Suprapubic skin (tissue), 4 donors: Measurements from ENCODE around the gene CHDH. TPM values are rescaled to one million over a fixed set of nuclear protein-coding genes. Genes with fewer than 3 reads are reported as not detected.

Experiments used
- DNase-seq, 2 donors: peaks; one replicate each; pipeline ENCODE4 v3.0.0-alpha.2; 2019; ENCODE audit warnings: low spot score in 2 of 2
- H3K27ac ChIP-seq: fragments of 200-600 bp; sonication (generic); one replicate; pipeline ENCODE4 v1.5.1; 2019
- H3K27me3 ChIP-seq: fragments of 200-600 bp; sonication (generic); one replicate; pipeline ENCODE4 v1.5.1; 2019
- H3K36me3 ChIP-seq: fragments of 200-600 bp; sonication (generic); one replicate; pipeline ENCODE4 v1.5.1; 2019
- H3K4me1 ChIP-seq: fragments of 200-600 bp; sonication (generic); one replicate; pipeline ENCODE4 v1.5.1; 2019
- H3K4me3 ChIP-seq: fragments of 200-600 bp; sonication (generic); one replicate; pipeline ENCODE4 v1.5.1; 2019; ENCODE audit warnings: mild to moderate bottlenecking
- H3K9me3 ChIP-seq: fragments of 200-600 bp; sonication (generic); one replicate; pipeline ENCODE4 v1.5.1; 2019
- CTCF ChIP-seq, 2 donors: fragments of 200-600 bp in 1 of 2; fragments of 450-650 bp in 1 of 2; sonication (generic) in 1 of 2; IDR thresholded peaks; one replicate each; pipeline ENCODE4 v1.5.1; 2016 to 2019; ENCODE audit warnings: antibody characterized with exemption in 2 of 2, mild to moderate bottlenecking in 1 of 2, moderate library complexity in 1 of 2
- EP300 ChIP-seq: sonication (generic); formaldehyde crosslinking; IDR thresholded peaks from one replicate; pipeline ENCODE4 v1.6.1; 2017; ENCODE audit warnings: antibody characterized with exemption
- POLR2A ChIP-seq, 2 donors: fragments of 450-650 bp; IDR thresholded peaks; one replicate each; pipeline ENCODE4 v1.6.1; 2017; ENCODE audit warnings: antibody characterized with exemption in 2 of 2, mild to moderate bottlenecking in 2 of 2, moderate library complexity in 2 of 2
- POLR2AphosphoS5 ChIP-seq, 3 donors: sonication (generic); formaldehyde crosslinking; IDR thresholded peaks; one replicate each; pipeline ENCODE4 v1.6.1; 2017; ENCODE audit warnings: antibody characterized with exemption in 3 of 3
- WGBS: methylation state at CpG from one replicate; pipeline ENCODE4 v1.1.5; 2018; 5-methylcytosine and 5-hydroxymethylcytosine counted together
- total RNA-seq, 4 donors: library from RNA; depleted of rRNA; stranded (reverse); fragments of >200 nt; gene quantifications; one replicate each; pipeline ENCODE4 v1.1.0, GENCODE V29; 2016

The CHDH gene
- total RNA-seq, 4 donors from 2014 or later, result 6.0 to 26.4 (median 9.3) TPM

GRCh38 chr3:53823026-53823955, 22.9 kb downstream of the CHDH start:
- Histone ChIP-seq H3K27ac (no peak overlapping the region), H3K27me3 (no peaks in the 10 kb centered on the region), H3K4me1 (no peaks in the 10 kb centered on the region), H3K9me3 (no peaks in the 10 kb centered on the region), H3K4me3 (no peak overlapping the region), H3K36me3 (peaks cover 5% of the 10 kb centered on the region)
- TF ChIP-seq POLR2AphosphoS5 (IDR thresholded peaks at IDR 0.05) (no peak), CTCF (IDR thresholded peaks at IDR 0.05) (no peak), EP300 (no peak), POLR2A (IDR thresholded peaks at IDR 0.05) (no peak)
- peak; percentile 51 to 71 for DNase-seq
- 93% methylated on average over 18 of the region's 67 CpGs for WGBS

DNA sequence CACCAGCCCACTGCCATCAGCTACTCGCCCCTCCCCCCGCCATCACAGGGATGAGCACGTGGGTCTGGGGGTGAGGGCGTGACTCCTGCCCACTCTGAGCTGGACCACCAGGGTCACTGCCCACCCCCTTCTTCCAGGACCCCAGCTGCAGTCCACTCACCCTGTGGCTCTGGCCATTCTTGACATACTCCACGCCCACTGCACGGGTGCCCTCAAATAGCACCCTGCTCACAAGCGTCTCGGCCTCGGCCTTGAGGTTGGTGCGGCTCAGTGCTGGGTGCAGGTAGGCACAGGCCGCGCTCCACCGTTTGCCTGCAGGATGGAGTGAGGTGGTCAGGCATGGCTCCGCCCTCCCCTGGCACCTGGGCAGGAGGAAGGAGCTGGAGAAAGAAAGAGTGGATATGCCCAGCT, 23.9 kb downstream of the CHDH start:
- Histone ChIP-seq H3K36me3 (peaks cover 5% of the 10 kb centered on the region), H3K27ac (no peak overlapping the region), H3K9me3 (no peaks in the 10 kb centered on the region), H3K27me3 (no peaks in the 10 kb centered on the region), H3K4me3 (no peak overlapping the region), H3K4me1 (no peaks in the 10 kb centered on the region)
- TF ChIP-seq EP300 (no peak), POLR2A (IDR thresholded peaks at IDR 0.05) (no peak), POLR2AphosphoS5 (IDR thresholded peaks at IDR 0.05) (no peak), CTCF (IDR thresholded peaks at IDR 0.05) (no peak)
- WGBS, result 78% methylated on average over 10 of the region's 14 CpGs
- DNase-seq, result peak; percentile 48 to 63

DNA sequence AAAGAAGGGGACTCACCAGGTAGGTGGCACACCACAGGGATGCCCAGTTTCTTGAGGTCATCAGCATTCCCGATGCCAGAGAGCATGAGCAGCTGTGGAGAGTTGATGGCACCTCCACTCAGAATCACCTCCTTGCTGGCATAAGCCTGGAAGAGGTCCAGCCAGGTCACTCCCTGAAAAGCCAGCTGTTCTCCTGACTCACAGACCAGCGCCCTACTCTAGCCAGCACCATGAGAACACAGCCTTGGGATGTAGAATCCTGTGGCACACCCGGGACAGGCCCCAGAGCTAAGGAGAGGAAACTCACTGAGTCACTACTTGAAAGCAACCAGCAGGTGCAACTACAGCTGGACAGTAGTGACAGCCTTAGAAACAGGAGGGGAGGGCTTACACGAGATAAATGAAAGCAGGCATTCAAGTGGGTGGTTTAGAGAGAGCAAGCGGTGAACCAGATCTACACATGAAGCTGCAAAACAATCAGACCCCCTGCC, 24.5 kb downstream of the CHDH start:
- TF ChIP-seq POLR2AphosphoS5 (IDR thresholded peaks at IDR 0.05) (no peak), POLR2A (IDR thresholded peaks at IDR 0.05) (no peak), EP300 (no peak), CTCF (IDR thresholded peaks at IDR 0.05) (no peak)
- Histone ChIP-seq H3K9me3 (no peaks in the 10 kb centered on the region), H3K27me3 (no peaks in the 10 kb centered on the region), H3K4me3 (no peak overlapping the region), H3K4me1 (no peaks in the 10 kb centered on the region), H3K27ac (no peak overlapping the region), H3K36me3 (peaks cover 5% of the 10 kb centered on the region)
- WGBS, result 51% methylated on average over 5 of the region's 5 CpGs
- DNase-seq, result peak in 1 of 2 donors; percentile 37

GRCh38 chr3:53820756-53821580, 25.3 kb downstream of the CHDH start:
- Histone ChIP-seq H3K9me3 (no peaks in the 10 kb centered on the region), H3K4me3 (no peak overlapping the region), H3K36me3 (peaks cover 5% of the 10 kb centered on the region), H3K27ac (no peak overlapping the region), H3K4me1 (no peaks in the 10 kb centered on the region), H3K27me3 (no peaks in the 10 kb centered on the region)
- peak; percentile 49 to 76 for DNase-seq
- TF ChIP-seq EP300 (no peak), CTCF (IDR thresholded peaks at IDR 0.05) (no peak), POLR2A (IDR thresholded peaks at IDR 0.05) (no peak), POLR2AphosphoS5 (IDR thresholded peaks at IDR 0.05) (no peak)
- WGBS, result 86% methylated on average over 20 of the region's 21 CpGs
